ENCODE results near the gene NCAM2.

Gene NCAM2

DNA sequence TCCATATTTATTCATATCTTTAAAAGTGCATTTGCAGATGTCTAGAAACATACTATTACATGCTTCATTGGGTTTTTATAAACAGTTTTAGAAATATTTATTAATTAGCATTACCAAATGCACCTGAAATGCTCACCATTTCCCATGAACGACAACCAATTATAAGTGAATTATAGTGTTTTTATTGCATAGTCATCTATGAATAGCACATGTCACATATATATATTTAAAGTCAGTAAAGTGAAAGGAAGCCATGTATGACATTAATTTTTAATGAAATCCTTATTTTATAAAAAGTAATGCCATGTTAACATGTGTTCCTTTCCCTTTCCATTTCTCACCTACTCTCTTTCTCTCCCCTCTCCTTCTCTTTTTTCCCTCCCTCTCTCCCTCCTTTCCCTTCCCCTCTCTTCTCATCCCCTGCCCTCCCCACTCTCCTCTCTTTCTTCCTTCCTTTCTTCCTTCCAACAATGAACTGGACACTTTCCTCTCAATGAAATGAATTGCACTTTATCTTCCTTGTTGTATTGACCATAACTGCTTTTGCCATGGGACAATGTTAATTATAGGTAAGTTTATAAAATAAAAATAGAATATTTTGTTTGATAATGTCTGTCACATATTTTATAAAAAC is 179.3 kb downstream of the NCAM2 start:
- DNase-seq (ENCODE audit: low spot score) = no peak

DNA sequence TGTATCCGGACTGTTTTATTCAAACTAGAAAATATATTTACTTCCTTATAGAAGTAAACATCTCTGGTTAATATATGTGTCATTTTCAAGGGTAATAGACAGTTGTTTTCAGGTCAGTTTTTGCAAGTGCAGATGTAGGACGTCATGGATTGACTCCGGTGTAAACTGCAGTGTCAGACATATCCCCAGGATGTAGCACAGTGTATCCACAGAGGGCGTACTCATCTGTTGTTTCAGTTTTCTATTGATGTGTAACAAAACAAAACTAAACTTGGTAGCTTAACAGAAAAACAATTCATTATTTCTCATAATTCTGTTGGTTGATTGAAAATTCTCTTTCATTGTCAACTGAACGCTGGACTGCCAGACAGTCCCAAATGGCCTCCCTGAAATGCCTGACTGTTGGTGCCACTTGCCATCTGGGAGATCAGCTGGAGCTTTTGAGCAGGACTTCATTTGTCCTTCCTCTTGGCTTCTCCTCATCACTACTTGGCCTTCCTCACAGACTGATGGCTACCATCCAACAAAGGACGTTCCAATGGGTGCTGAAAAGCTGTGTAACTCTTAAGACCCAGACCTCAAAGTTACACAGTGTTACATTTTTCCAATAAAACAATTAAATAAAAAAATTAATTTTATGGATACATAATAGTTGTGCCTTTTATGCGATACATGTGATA is 181.6 kb downstream of the NCAM2 start:
- DNase-seq (ENCODE audit: low spot score) = no peak

DNA sequence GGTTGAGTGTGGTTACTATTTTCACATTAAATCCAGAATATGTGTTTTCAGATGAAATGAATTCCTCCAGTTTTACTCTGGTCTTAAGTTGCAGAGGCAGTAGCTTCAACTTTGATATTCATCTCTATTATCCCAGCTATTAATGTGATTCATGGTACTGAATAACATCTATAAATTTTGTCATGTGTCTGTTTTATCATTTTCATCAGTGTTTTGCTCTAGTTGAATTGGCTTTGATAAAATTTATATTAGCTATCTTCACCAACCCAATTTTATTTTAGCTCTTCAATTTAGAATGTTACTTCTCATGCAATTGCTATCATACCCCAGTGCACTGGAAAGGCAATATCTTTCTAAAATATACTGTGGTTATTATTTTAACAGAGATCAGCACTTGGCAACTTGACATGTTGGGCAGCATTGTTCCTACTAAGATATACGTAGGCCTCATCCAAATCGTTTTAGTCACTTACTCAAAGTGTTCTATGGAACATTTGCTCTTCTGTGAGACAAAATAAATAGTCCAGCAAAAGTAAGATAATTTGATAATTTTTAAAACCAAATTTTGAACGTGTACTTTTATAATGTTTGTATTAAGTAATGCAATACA is 184.3 kb downstream of the NCAM2 start:
- no peak for DNase-seq (ENCODE audit: low spot score)

DNA sequence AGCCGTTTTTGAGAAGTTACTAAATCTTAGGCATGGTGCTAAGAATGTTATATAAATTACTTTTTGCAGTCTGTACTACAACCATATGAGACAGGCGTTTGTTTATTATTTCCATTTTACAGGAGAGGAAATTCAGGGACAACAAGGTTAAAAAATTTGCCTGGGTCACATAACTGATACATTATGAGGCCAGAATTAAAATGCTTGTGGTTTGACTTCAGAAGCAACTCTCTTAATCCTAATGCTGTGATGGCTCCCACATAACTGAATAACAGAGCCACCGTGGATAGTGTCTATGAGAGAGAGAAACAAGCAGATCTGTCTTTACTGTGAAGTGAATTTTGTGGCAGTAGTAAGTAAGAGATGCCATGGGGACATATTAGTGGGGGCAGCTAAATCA is 184.9 kb downstream of the NCAM2 start:
- DNase-seq (ENCODE audit: low spot score) = no peak

DNA sequence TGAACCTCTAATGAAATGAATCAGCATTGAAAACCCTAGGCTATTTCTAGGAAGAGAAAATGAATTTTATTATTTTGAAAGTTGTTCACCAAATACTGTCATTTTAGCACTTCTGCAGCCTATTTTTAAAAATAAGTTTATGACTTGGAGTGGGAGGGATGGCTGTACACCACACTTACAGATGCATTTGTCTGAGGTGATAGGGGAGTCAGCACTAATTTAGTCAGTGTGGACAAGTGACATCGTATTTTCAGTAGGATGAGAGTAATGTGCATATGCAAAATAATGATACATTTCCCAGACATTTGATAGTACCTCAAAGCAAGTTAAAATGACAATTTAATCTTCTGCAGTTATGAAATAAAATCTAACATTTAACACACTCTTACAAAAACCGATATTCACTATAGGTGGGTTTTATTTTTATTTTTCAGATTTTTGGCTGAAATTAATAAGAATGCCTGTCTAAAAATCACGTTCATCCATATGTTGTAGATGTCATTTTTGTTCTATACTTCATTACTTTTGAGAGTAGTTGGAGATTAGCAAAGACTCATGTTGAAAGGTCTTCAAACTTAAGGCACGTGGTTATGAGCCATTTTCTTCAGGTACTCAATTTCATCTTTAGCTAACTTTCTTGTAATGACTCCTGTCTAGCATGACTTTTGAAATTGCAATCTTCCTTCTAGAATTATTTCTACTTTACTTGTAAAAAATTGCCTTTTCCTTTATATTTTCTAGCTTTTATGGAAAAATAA is 186.7 kb downstream of the NCAM2 start:
- no peak for DNase-seq (ENCODE audit: low spot score)

DNA sequence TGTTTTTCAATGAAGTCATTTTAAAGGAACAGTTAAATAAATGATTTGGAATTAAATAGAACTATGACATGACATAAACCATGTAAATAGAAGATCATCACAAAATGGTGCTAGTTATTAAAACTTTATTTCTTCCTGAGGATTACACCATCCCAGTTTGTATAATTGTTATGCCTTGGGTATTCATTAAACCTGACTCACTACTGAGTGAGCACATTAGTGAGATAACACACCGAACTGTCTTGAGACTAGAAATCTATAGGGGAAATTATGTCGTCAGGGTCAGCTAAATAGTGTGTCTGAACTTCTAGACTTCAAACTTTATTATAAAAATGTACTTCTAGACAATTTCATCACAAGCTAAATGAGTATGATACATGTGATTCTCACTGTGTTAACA is 189.4 kb downstream of the NCAM2 start:
- no peak for DNase-seq (ENCODE audit: low spot score)

DNA sequence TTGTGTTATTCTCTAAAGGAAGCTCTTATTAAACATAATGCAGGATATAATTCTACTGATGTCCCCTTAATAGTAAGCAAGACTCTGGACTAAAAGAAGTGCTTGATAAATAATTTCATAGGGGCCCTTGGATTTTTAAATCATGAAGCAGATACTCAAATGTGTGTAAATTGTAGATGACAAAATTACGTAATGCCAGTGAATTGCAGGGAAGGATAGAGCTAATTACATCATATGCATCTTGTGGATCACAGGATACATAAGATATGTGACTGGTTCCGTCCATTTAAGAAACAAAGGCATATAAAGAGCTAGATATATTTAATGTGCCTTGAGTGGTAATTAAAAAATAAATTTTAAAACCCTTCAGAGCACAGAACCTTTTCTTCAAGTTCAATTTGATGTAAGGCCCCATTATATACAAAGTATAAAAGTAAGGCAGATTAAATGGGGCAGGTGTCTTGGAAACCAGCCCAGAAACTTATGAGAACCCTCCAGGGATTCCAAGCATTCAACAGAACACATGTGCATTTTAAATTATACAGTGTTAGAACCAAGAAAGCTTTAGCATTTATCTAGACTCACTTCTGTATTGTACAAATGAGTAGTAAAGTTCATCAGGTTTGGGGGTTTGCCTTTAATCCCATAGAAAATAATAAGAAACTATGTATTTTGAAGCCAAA is 190.4 kb downstream of the NCAM2 start:
- no peak for DNase-seq (ENCODE audit: low spot score)

DNA sequence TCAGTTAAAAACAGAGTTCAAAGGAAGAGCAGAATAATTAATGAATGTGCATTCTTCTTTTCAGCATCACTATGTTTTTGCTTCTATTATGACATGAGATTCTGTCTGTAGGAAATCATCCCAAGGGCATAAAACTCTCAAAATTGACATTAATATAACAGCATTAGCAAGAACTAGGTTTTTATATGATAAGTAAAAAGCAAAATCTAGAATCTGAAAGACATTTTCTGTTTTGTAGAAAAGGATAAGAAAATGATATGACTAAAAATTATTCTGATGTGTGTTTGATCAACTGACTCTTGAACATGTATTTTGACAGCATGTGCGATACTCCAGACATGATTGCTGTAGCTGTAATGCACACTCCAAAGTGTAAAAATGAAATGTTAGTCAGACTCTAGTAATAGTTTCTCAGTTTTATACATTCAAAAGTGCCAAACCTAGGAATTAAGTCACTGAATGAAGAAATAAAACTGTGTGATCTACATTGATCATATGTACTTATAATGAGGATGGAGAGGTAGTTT is 197.3 kb downstream of the NCAM2 start:
- DNase-seq (ENCODE audit: low spot score) = no peak

DNA sequence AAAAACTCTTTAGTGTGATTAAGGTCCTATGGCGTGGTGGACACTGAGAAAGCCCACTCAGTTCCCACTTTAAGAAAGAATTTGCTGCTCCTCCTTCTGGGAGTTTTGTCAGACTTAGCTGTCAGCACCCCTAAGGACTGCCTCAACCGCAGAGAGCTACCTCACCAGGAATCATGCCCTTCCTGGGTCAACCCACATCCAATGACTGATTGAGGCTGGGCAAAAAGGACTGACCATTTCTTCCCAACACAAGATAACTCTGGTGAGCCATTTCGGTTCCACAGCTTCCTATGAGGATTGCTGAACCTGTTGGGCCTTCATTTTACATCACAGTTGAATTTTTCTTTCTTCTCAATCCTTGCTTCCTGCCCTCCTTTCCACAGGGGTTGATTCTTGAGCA is 197.9 kb downstream of the NCAM2 start:
- DNase-seq (ENCODE audit: low spot score) = no peak

DNA sequence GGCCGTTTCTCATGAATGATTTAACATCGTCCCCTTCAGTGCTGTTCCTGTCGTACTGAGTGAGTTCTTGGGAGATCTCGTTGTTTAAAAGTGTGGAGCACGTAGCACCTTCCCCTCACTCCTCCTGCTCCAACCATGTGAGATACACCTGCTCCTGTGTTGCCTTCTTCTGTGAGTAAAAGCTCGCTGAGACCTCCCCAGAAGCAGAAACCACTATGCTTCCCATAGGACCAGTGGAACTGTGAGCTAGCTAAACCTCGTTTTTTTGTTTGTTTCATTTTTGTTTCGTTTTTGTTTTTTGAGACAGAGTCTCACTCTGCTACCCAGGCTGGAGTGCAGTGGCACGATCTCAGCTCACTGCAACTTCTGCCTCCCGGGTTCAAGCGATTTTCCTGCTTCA is 198.6 kb downstream of the NCAM2 start:
- no peak for DNase-seq (ENCODE audit: low spot score)

DNA sequence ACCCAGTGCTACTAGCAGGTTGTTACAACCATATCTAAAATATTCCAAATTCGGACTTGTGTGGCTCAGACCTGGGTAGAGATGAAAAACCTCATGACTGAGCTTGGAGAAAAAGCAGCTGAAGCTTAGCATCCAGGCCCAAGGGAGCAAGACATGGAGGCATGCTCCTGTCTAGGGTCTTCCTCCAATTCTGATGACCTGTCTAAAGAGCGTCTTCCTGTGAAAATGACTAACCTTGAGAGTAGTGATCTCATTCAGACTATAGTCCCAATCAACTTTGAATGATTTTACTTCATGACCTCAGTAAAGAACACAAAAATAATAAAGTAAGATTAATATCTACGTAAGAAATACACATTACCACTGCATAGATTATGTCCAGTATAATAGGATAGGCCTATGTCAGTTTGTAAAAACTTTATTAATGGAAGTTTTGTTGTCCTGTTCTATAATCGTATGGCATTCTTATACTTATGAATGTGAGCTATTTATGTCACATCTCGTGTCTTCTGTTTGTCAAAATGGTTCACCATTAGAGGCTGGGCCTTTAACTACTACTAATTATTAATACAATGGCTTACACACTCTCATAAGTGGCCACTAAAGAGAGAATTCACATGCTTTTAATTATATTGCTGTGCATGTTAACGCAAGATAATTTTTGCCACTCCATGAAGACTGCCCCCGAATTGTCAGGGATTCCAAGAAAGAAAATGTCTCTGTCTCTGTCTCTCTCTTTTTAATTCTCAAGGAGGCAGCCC is 201.3 kb downstream of the NCAM2 start:
- DNase-seq (ENCODE audit: low spot score) = no peak

DNA sequence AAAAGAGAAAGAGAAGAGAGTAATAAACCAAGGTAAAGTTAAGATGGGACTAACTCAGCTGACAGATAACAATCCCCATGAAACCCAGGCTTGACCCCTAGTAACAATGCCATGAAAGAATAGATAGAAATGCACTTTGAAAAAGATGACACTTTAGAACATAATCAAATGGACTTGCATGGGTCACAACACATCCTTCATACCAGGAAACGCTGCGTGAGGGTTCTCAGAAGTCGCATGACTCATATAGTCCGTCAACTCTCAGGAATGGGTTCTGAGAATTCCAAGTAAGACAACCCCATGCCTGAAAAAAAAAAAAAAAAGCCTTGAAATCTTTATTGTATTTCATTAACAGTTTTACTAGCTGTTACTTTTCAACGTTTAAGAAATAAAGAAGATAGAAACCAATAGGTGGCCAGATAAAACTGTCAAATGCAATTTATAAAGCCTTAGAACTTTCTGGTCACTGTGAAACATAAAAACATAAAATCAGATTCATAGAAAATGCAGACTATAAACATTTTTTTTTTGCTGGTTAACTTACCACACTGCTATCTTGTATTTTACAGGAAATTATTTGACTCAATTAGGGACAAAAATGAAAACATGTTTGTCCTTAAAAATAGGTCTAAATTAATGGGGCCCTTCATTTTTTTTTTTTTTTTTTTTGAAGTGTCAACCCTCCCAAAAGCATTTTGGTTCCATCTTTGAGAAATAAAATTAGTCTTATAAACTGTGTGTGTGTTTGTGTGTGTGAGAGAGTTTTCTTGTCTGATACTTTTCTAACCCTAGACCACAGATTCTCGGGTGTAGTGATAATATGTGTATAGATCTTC is 202.1 kb downstream of the NCAM2 start:
- DNase-seq (ENCODE audit: low spot score) = no peak

DNA sequence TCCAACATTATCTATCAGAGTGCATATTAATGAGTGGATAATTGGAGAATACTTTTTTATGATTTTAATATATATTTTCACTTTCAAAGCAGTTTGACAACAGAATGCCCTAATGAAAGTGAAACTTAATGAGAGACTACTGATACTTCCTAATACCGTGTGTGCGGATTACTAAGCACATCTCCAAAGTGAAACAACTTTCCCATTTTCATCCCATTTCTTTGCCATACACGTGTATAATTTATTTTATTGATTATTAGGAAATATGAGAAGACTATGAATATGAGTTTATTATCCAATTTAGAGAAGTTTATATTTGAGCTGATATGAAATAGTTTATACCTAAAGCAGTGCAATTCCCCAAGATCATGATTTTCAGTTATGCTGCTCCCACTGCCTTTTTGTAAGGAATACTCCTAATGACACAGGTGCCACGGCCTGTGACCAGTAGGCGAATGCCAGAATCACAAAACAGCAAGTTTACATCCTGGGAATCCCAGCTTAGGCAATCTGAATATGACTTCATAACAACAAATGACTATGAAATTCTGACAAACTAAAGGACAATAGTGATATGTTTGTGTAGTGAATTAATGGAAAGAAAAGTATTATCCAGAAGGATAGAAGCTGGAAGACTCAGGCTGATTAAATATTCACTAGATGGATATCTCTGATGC is 202.9 kb downstream of the NCAM2 start:
- no peak for DNase-seq (ENCODE audit: low spot score)

DNA sequence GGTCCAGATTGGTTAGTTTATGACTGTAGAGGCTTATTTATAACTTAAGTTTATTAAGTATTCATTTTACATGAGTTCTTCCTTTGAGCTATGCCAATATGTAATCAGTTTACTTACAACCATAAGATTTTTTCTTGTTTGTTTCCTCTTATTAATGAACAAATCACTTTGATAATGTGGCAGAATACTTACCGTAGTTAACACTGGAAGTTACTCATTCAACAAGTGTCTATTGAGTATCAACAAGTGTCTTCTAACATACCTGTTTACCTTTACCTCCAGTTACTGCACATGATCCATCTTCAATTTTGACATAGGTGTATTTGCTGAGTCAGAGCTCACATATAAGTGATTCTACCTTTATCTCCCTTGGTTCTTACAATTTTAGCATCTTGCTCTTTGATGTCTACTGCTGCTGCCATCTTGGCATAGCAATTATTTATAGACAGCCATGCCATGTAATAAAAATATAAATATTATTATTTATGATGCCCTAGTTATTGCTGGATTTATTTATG is 205.7 kb downstream of the NCAM2 start:
- no peak for DNase-seq (ENCODE audit: low spot score)

DNA sequence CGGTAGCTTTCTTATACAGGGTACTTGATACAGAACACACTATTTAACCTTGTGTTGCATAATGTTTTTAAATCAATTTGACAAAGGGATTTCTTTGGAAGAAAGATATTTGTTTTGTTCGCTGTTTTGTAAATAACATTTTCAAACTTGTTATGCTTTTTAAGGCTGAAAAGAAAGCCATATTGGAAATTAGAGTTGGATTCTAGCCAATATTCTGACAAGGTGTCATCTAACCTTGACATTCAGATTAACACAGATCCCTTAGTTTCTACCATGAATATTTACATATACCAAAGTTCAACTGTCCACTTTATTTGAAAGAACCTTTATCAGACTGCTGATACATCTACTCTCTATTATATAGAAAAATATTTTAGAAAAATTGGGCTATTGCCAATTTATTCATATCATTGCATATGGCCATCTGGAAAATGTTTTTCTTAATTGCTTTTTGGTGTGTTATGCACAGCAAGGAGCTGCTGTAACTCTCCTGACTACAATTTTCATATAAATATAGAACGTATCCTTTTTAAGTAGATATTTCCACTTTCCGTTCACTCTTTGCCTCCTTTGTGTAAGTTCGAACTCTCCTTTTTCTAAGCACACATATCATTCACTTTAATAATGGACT is 206.3 kb downstream of the NCAM2 start:
- DNase-seq (ENCODE audit: low spot score) = no peak

DNA sequence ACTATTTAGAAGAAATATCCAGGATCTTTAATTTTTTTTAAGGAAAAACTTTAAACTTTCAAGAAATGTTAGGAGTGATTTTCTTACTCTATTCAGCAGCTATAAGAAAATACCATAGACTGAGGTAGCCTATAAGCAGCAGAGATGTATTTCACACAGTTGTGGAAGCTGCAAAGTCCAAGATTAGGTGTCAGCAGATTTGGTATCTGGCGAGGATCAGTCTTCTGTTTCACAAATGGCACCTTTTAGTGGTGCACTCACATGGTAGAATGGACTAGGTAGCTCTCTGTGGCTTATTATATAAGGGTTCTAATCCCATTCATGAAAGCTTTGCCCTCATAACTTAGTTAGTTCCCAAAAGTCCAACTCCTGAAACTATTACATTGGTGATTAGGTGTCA is 207.4 kb downstream of the NCAM2 start:
- no peak for DNase-seq (ENCODE audit: low spot score)

DNA sequence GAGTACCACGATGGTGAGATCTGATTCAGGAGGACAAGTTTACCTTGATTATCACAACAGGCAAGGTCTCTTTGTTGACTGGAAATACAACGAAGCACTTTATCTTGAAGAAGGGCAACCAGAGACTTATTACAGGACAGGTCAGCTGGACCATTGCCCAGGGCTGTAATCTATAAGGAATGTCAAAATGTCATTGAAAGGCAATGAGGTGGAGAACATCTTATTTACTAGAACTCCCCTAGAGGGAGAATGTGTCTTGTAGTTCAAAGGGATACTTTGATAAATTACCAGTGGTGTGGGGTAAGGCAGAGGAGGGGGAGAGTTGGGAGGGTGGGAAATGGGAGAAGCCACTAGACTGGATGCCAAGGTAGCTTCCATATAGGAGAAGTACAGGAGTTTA is 212.3 kb downstream of the NCAM2 start:
- no peak for DNase-seq (ENCODE audit: low spot score)

DNA sequence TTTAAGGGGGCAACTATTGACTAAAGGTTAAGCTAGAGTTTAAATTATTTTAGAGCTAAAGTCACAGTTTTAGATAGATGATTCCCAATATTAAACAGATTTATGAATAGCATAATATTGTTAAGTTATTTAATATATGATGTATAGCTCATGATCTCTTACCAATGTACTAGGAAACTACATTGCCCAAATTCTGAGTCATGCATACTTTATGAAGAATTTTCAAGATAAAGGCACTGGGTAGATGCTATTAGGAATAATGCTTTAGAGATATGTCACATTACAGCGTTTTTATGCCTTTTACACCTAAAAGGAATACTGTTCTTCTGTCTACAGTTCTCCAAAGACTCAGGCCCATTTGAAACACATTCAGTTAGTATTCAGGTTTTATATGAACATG is 215.1 kb downstream of the NCAM2 start:
- DNase-seq (ENCODE audit: low spot score) = no peak

DNA sequence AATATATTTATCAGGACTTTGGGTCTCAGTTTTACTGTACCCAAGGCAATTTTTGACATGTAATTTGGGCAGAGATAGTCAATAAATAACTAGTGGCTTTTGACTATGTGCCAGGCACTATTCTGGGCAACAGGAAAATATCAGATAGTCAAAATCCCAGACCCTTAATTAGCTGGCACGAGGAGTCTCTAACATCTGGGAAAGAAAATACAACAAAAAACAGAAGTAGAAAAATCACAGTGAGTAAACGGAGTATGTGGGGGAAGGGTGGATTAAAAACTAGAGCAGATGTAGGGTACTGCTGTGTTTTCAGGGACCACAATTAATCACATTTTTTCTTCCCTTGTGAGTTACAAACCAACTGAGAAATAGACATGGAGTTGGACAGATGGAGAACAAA is 217.8 kb downstream of the NCAM2 start:
- no peak for DNase-seq (ENCODE audit: low spot score)
